Measurements from ENCODE around the gene HNF1B. TPM values are rescaled to one million over a fixed set of nuclear protein-coding genes. Genes with fewer than 3 reads are reported as not detected.

Gene HNF1B
- total and polyA plus RNA-seq, 10 of the 15 experiments (the other 5 are each of a cell fraction or from before 2014, with no cell fraction given): 0.51 to 12.7 (median 1.9) TPM

- TF ChIP-seq MLLT1 (IDR thresholded peaks at IDR 0.05) (peak; percentile 56), FOXK2 (IDR thresholded peaks at IDR 0.05) (no peak), NFIC (IDR thresholded peaks at IDR 0.05; ENCODE audit: low read depth, low read length) (no peak), ATF3 (IDR thresholded peaks at IDR 0.05; ENCODE audit: borderline replicate concordance, extremely low read depth, low read depth, low read length) (no peak), CREM (IDR thresholded peaks at IDR 0.05; ENCODE audit: low read depth) (peak; percentile 52; the same call in 1 of the 2 replicates), RCOR1 (conservative IDR thresholded peaks at IDR 0.05; ENCODE audit: low read depth, low read length) (no peak), POLR2AphosphoS5 (IDR thresholded peaks at IDR 0.05; ENCODE audit: low read length) (peak; percentile 55), STAT1 (conservative IDR thresholded peaks at IDR 0.05) (no peak; the same call in 1 of the 2 replicates), NR2F1 (conservative IDR thresholded peaks at IDR 0.05) (peak; percentile 80), MEF2B (IDR thresholded peaks at IDR 0.05; ENCODE audit: partially characterized antibody, poor library complexity, severe bottlenecking) (peak; percentile 70), EZH2 (IDR thresholded peaks at IDR 0.05; ENCODE audit: borderline replicate concordance, control insufficient read depth, low read depth, low read length) (no peak), RELA (IDR thresholded peaks at IDR 0.05; ENCODE audit: borderline replicate concordance, partially characterized antibody) (peak; percentile 94), RB1 (IDR thresholded peaks at IDR 0.05; ENCODE audit: borderline replicate concordance) (no peak), CBFB (IDR thresholded peaks at IDR 0.05; ENCODE audit: low read depth) (no peak), TCF3 (IDR thresholded peaks at IDR 0.05; ENCODE audit: borderline replicate concordance, insufficient read depth, low read depth, low read length) (no peak), NFXL1 (IDR thresholded peaks at IDR 0.05; ENCODE audit: borderline replicate concordance) (no peak), EP300 (IDR thresholded peaks at IDR 0.05; ENCODE audit: borderline replicate concordance in 1 of 2, control insufficient read depth in 1 of 2, low read depth in 2 of 2, low read length in 2 of 2) (peak in 1 of 2 experiments; percentile 88; a peak in 2 of 4 replicates), ZNF207 (IDR thresholded peaks at IDR 0.05; ENCODE audit: borderline replicate concordance) (peak; percentile 70; the same call in 1 of the 2 replicates), POLR2A (IDR thresholded peaks at IDR 0.05; ENCODE audit: low read depth, low read length) (peak; percentile 36; the same call in 1 of the 2 replicates), KAT2A (conservative IDR thresholded peaks at IDR 0.05; ENCODE audit: control insufficient read depth, low read depth, low read length) (no peak), TCF12 (IDR thresholded peaks at IDR 0.05; ENCODE audit: low read depth, low read length) (no peak), ZBTB11 (CRISPR knock-in tag; IDR thresholded peaks at IDR 0.05) (no peak), YY1 (IDR thresholded peaks at IDR 0.05; ENCODE audit: low read depth, low read length) (peak; percentile 82), MAX (IDR thresholded peaks at IDR 0.05; ENCODE audit: low read depth, low read length) (peak; percentile 19; the same call in 1 of the 2 replicates), NR2C1 (IDR thresholded peaks at IDR 0.05) (no peak), IRF4 (IDR thresholded peaks at IDR 0.05; ENCODE audit: low read depth, low read length) (peak; percentile 94)
Measured at GRCh38 chr17:37744961-37745800, at the start of gene HNF1B (continued).
